Amygdala (tissue), 56 donors: ENCODE data around the gene LRP1B.

ENCODE experiments used
- DNase-seq, 56 donors: peaks; one replicate each; lab custom pipeline; 2025; lab: John Stamatoyannopoulos, UW

Gene LRP1B

DNA sequence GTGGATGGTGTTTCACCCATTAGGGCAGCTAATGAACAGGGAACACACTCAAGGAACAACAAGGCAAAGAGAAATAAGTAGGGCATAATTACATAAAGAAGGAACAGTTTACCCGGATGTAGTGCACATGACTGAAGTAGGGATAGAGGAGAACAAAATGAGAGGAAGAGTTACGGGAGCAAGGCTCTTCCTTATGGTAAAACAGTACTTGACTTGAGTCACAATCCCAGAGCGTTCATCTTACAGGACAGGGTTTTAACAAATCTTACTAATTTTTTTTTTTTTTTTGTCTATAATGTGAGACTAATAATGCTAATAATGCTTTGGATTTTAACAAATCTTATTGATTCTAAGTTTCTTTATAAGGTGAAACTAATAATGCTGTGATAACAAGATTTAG is 1329.5 kb downstream of the LRP1B start:
- DNase-seq: no peak

DNA sequence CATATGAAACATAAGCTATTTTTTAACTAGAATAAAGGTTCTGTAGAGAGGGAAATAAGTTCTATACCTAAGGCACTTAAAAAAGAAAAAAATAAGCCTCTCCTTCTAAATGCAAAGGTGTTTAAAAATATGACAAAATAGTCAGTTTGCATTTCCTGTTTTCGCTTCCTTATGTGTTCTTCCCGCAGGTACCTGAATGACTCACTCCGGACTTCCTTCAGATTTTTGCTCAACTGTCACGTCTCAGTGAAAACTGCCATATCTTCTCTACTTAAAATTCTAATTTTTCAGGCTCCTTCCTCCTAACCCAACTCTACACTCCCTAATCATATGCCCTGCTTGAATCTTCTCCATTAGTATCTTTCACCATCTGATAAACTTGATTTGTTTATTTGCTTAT is 1333.1 kb downstream of the LRP1B start:
- no peak for DNase-seq

DNA sequence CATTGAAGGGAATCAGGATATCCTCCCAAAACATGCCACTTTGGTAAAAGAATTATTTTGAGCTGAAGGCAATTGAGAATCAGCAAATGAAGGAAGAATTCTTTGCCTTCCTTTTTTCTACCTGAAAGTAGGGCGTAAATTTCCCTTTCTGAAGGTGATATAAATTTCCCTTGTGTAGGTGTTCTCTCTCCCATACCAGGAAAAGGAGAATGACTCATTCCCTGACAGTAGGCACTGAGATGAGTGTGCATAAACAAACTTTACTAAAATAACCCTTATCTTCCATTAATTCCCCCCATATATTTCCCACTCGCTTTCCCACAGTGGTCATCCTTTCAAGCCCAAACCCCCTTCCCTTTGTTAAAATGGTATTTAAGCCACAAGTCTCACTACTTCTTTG is 1339.0 kb downstream of the LRP1B start:
- no peak for DNase-seq

- no peak for DNase-seq
These were observed 1344.2 kb downstream of the LRP1B start for GRCh38 chr2:140786585-140786984.

GRCh38 chr2:140775411-140775810 is 1355.4 kb downstream of the LRP1B start:
- no peak for DNase-seq

GRCh38 chr2:140770645-140771044 is 1360.2 kb downstream of the LRP1B start:
- DNase-seq: no peak

GRCh38 chr2:140761807-140762206 is 1369.0 kb downstream of the LRP1B start:
- DNase-seq: no peak

DNA sequence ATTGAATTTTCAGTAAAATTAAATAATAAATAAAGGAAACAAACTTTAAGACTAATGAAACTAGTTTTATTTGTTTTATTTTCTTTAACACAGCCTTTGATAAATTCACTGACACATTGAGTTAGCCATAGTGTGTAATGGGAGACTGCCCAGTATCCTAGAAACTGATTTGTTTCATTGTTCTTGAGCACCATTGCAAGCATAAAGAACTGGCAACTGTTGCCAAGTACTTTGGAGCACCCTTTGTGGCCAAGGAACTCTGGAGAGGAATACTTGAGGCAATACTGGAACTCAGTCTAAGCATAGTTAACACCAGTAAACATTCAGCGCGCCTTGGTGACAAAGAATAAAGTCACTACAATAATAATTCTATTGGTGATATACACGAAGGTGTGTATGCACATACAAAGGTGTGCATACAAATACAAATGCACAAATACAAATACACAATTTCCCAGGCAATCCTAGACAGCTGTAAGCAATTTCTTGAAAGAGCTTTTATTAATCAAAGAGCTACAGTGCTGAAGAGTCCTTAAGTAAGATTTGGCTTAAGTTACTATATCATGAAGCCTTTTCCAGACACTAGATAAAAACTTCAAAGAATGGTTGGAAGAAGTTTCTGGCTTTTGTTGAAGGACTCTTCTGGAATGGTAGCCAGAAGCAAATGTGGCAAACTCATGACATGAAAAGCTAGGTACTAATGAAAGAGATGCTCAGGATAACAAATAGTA is 1371.2 kb downstream of the LRP1B start:
- DNase-seq: peak in 7 of 56 donors; percentile 1 to 10 (median 5)

GRCh38 chr2:140747665-140748064 is 1383.2 kb downstream of the LRP1B start:
- no peak for DNase-seq

DNA sequence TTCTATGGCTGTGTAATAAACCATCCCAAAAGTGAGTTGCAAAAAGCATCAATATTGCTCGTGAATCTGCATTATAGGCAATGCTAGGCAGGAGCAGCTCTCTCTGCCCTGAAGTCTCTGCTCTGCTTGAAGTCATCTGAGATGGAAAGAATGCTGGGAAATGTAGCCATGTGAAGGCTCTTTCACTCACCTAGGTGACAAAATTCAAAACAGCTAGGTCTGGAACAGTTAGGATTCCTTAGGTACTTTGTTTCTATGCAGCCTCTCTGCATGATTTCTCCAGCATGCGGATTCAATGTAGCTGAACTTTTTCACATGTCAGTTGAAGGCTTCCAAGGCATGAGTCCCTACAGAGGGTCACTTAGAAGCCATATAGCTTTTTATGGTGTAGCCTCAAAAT is 1383.7 kb downstream of the LRP1B start:
- DNase-seq: no peak

DNA sequence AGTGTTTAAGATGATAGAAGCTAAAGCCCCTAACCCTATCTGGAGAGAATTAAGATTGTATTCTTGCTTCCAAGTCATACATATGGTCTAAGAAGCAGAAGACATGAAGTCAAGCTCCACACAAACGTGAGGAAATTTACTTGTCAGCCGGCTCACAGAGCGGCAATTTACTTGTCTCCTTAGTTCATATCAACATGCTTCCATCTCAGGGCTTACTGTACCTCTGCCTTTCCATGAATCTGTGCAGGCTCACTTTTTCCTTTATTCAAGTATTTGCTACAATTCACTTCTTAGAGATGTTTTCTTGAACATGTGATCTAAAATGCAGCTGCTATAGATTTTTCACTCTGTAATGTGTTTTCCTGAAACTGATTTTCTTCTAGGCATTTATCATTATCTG is 1386.4 kb downstream of the LRP1B start:
- no peak for DNase-seq

GRCh38 chr2:140737006-140737405 is 1393.8 kb downstream of the LRP1B start:
- DNase-seq: no peak

DNA sequence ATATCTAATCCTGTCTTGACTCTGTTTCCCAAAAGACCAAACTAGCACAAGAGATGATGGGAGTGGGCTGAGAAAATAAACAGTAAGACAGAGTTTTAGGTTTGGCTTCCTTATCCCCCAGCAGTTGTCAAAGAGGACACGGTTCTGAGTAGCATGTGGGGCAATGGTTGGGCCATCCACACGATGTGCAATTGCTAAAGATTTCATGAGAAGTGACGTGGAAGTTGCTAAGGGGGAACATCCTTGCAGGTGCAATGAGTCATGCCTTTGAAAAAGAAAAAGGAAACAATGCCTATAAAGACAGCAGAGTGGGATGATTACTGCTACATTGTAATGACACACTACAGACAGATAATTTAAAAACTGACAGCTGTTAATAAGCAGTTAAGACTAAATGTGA is 1395.8 kb downstream of the LRP1B start:
- no peak for DNase-seq

GRCh38 chr2:140718999-140719398 is 1411.8 kb downstream of the LRP1B start:
- no peak for DNase-seq

DNA sequence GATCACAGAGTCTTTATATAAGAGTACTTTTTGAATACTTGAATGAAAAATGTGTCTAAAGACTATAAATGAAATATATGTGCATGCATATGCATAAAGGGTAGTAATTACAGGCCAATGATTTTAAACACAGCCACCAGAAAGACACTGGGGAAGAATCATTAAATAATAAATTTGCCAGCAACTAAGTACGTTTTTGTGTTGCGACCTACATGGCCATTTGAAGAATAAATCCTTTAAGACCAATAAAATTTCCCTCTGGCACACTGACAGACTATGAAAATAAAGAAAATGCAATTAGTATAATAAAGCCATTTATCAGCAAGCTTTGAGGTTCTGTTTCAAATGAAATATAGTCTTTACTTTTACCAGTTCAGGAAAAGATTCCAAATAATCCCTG is 1413.3 kb downstream of the LRP1B start:
- DNase-seq: no peak

- DNase-seq: no peak
These were observed 1416.2 kb downstream of the LRP1B start for GRCh38 chr2:140714586-140714985.

- no peak for DNase-seq
These were observed 1418.9 kb downstream of the LRP1B start for GRCh38 chr2:140711867-140712266.

DNA sequence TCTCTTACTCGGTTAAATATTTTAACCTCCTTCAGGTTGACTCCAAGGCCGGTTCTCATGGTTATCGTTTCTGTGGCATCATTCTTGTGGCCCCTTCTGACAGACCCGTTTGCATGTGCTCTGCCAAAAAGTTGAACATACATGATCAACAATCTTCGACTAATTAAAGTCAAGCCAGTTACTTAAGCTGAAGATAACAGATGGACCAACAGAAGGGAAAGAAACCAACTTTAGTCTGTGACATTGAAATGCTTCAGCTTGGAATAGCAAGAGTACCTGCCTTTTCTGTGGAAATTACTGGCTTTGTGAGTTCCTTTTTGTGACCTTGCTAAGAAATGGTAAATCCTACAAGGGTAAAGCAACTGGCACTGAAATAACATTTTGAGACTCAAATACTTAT is 1429.1 kb downstream of the LRP1B start:
- no peak for DNase-seq

DNA sequence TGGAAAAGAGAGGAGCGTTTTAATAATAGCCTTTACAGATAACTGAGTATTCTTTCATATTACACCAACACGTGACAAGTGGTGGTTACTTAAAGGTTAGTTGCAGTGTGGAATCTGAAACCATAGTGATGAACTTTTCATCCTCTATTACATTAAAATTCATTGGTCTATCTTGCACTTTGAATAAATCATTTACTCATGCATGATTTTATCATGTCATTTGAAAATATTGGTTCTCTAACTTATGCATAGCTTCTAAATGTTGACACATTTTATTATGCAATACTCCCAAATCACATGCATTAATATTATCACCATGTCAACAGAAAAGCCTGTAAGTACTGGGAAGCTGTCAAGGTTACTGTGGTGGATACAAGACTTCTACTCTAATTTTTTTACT is 1432.2 kb downstream of the LRP1B start:
- DNase-seq: no peak

DNA sequence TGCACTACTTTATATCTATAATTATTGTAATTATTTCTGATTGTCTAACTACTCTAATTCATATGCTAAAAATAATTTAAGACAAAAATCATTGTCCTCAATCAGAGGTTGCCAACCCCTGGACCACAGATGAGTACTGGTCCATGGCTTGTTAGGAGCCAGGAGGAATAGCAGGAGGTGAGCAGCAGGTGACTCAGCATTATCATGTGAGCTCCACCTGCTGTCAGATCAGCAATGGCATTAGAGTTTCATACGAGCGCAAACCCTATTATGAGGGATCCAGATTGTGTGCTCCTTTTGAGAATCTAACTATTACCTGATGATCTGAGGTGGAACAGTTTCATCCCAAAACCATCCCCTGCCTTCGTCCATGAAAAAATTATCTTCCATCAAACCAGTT is 1434.4 kb downstream of the LRP1B start:
- no peak for DNase-seq

DNA sequence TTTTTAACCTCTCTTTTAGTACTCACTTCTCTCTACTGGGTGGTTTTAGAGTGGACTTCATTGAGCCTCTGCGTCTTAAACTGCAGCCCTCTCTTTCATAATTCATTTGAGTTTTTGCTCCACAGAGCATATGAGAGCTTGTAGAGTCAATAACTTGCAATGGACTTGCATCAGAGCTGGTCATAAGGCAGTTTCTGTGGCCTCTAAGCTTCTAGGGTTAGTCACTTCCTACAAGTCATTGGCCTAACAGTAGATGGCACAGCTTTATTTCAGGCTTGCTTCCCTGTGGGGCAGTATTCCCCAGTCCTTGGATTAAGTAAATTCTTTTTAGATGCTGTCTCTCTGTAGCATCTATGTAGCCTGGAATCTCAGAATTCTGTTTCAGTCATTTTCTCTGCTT is 1435.7 kb downstream of the LRP1B start:
- DNase-seq: no peak

DNA sequence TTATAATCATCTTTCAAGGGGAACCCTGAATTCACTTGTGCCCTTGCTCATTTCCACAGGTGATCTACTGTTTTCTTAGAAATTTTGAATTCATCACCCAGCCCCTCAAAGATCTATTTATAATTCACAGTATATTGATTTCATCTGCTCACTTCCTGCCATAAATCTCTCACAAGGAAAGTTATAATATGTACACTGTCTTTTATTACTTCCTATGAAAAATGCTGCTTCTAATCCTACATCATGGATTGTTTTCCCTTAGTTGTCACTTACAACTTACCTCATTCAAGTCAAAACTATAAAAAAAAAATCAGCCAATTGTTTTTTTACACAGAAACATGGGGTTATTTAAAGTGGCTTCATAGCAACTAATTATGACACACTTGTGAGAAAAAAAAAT is 1443.0 kb downstream of the LRP1B start:
- DNase-seq: no peak

- no peak for DNase-seq
These were observed 1447.2 kb downstream of the LRP1B start for GRCh38 chr2:140683658-140684057.
